Middle frontal gyrus (tissue), 1 donor: Measurements from ENCODE around the gene TIE1.

ENCODE experiments used
- DNase-seq: peaks from one replicate; pipeline ENCODE4 v3.0.0-alpha.2; 2015; ENCODE audit warnings: low spot score; ENCODE audit errors: extremely low spot score

The TIE1 gene

GRCh38 chr1:43274125-43274803 lies 26.5 kb upstream of the TIE1 start:
- DNase-seq = no peak

DNA sequence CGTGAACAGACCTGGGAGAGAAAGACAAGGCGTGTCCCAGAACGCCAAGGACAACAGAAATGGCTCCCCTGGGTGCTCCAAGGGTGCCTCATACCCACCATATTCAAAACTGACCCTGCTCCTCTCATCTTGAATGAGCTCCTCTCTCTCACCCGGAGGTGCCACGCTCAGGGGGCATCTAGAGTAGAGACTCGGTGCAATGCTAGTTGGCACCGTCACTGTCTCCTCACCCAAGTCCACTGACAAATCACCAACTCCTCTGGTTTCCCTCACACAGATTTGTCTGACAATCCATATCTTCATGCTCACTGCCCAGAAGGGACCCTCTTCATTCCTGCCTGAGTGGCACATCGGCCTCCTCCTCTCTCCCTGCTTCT lies 26.0 kb upstream of the TIE1 start:
- no peak for DNase-seq

- DNase-seq = no peak
Observed at GRCh38 chr1:43275826-43276620, 24.8 kb upstream of the TIE1 start.

DNA sequence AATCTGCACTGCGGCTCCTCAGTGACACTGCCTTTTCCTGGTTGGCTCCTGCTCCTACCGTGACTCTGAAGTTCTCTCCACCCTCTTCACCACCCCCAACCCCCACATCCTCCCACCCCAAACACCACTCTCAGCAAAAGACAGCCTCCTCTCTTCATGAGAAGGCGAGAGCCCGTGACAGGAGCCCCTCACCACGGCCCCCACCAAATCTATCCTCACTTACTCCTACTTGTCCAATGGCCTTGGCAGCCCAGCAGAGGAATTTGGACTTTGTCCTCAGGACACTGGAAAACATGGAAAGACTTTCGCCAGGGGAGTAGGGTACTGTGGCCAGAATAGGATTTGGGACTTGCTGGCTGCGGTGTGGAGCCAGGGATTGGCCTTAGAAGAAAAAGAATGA lies 24.1 kb upstream of the TIE1 start:
- DNase-seq = no peak

- DNase-seq = no peak
Observed at GRCh38 chr1:43277116-43277876, 23.5 kb upstream of the TIE1 start.

GRCh38 chr1:43279161-43279560 lies 21.6 kb upstream of the TIE1 start:
- DNase-seq = no peak

DNA sequence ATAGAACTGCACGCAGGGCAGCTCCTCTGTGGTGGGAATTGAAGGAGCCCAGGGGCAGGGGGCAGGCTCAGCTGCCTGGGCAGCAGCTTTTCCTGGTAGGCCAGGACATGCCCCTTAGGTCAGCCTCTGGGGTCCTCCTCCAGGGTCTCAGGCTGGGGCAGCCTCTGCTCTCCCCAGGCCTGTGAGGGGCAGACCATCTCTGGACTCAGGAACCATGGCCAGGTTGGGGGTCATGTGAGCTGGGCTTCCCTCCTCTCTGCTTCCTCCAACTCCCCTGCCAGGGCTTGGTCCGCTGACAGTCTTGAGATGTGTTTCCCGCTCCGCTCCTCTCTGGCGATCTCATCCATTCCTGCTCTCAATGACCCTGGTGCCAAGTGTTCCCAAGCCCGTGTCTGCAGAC lies 21.1 kb upstream of the TIE1 start:
- DNase-seq = no peak

DNA sequence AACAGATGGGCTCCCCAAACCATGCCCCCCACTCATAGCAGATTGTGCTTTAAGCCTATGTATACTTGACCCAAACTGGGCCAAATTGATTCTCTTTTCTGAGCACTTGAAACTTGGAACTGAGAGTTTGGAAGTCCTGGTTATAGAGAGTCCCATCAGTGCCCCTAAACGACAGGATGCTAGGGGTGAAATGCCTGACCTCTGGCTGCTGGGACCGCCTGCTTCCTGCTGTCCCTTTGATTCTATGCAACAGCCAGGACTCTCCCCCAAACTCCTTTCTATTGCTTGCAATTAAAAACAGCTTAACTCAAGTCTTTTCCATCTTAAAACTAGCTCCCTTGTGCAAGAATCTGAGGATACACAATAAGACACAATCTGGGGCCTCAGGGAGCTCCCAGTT lies 20.1 kb upstream of the TIE1 start:
- no peak for DNase-seq

- DNase-seq = no peak
Observed at GRCh38 chr1:43282220-43283195, 18.3 kb upstream of the TIE1 start.

DNA sequence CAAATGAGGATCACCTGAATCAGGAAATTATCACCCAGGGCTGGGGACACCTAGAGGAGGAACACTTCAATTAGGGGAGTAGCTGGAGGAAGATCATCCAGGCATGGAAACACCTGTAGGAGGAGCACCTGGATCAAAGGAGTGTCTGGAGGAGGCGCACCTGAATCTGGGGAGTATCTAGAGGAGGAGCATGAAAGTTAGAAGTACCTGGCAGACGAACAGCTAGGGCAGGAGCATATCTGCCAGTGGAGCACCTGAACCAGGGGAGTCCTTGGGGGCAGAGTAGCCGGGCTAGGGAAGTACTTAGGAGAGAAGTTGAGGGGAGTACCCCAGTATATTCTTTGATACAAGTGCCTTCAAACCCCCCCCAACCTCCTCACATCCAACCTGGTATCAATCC lies 16.7 kb upstream of the TIE1 start:
- no peak for DNase-seq

- DNase-seq = no peak
Observed at GRCh38 chr1:43284546-43285110, 16.2 kb upstream of the TIE1 start.

- DNase-seq = no peak
Observed at GRCh38 chr1:43285269-43285990, 15.4 kb upstream of the TIE1 start, which contains the start of gene C1orf210. TSS of gene C1orf210 (minus strand) at chr1:43285581. CDS start at chr1:43283270, 2,311 bp downstream.

DNA sequence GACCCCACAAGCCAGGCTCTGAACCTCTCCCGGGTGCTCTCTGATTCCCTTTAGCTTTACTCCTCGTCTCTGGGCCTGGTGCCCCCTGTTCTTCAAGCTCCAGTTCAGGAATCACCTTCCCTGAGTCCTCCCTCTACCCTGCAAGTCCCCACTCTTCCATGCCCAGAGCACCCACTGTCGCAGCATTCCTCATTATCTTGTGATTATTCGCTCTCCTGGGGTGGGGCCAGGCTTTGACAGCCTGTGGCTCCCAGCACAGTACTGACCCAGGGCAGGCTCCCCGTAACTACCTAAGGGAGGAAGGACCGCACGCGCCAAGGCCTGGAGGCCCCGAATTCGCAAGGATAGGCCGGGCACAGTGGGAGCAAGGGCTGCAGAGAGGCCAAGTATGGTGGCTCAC lies 14.7 kb upstream of the TIE1 start:
- no peak for DNase-seq

- no peak for DNase-seq
Observed at GRCh38 chr1:43286533-43286932, 14.2 kb upstream of the TIE1 start.

DNA sequence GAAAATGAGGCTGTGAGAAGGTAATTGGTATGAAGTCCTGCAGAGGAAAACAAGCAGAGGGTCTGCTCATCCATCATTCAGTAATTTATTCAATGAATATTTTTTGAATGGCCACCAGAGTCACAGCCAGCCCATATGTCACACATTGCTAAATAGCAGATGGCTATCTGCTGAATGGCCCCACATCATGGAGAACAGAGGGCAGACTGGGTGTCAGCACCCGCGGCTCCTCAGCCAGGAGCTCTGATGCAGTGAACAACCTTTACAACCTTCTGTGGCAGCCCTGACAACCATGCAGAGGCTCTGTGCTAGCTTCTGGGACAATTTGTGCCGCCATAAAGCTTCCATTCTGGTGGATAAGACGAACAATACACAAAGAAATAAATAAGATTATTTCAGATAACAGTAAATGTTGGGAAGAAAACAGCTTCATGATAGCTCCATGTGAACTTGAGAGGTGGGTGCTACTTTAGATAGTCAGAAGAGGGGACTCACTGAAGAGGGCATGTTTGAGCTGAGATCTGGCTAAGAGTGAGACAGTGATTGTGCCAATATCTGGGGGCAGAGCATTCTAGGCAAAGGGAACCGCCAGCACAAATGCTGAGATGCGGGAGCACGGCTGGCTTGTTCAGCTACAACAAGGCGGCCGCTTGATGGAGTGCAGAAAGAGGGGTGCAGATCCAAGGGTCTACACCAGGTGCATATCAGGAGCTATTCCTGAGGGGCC lies 12.6 kb upstream of the TIE1 start:
- DNase-seq = no peak

GRCh38 chr1:43288785-43289706 lies 11.7 kb upstream of the TIE1 start:
- no peak for DNase-seq

GRCh38 chr1:43292216-43292615 lies 8.6 kb upstream of the TIE1 start:
- DNase-seq = no peak

- DNase-seq = no peak
Observed at GRCh38 chr1:43292679-43293078, 8.1 kb upstream of the TIE1 start.
